Dermis microvascular lymphatic vessel endothelial cell (primary cell): ENCODE data around the gene CNTN4. TPM values are rescaled to one million over a fixed set of nuclear protein-coding genes. Genes with fewer than 3 reads are reported as not detected.

Experiments
- DNase-seq, 2 donors: peaks; one replicate each; pipeline versions ENCODE4 v3.0.0 to v3.0.0-alpha.2; 2010; ENCODE audit warnings: low read depth in 2 of 2
- total RNA-seq: library from RNA; depleted of rRNA; stranded (reverse); fragments of >200 nt; gene quantifications from 2 replicates; pipeline ENCODE4 v1.2.1, GENCODE V29; 2014

The CNTN4 gene
- total RNA-seq, 1 donor from 2014 or later = not detected

DNA sequence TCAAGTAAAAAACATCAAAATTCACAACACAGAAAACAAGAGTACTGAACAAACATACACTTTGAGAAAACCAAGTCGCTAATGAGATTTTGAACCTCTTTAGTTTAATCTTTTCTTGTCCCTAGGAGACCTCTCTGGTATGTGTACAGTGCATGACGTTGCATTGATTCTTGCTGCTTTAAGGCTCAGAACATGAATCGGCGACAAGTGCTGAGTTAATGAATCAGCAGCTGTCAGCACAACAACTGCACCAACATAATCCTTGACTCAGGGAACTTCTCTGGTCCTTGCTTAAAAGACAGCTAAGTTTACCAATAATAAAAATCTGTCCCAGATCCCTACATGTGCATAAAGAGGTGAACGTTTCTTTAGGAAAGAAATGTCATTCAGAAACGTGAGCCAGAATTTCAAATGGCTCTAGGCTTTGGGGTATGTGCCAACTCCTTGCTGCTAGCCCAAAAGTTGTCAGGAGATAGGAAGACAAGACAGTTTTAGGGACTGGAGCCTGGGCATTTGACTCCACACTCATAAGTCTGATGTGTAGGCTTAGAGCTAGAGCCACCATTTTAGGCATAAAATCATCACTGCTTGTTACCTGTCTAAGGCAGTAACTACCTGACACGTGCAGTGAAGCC is 924.6 kb downstream of the CNTN4 start:
- DNase-seq = no peak

GRCh38 chr3:3027976-3028567 is 929.4 kb downstream of the CNTN4 start:
- DNase-seq = no peak

- no peak for DNase-seq
These were observed 932.7 kb downstream of the CNTN4 start for GRCh38 chr3:3031326-3031725.

- no peak for DNase-seq
These were observed 938.5 kb downstream of the CNTN4 start for GRCh38 chr3:3037156-3037555.

DNA sequence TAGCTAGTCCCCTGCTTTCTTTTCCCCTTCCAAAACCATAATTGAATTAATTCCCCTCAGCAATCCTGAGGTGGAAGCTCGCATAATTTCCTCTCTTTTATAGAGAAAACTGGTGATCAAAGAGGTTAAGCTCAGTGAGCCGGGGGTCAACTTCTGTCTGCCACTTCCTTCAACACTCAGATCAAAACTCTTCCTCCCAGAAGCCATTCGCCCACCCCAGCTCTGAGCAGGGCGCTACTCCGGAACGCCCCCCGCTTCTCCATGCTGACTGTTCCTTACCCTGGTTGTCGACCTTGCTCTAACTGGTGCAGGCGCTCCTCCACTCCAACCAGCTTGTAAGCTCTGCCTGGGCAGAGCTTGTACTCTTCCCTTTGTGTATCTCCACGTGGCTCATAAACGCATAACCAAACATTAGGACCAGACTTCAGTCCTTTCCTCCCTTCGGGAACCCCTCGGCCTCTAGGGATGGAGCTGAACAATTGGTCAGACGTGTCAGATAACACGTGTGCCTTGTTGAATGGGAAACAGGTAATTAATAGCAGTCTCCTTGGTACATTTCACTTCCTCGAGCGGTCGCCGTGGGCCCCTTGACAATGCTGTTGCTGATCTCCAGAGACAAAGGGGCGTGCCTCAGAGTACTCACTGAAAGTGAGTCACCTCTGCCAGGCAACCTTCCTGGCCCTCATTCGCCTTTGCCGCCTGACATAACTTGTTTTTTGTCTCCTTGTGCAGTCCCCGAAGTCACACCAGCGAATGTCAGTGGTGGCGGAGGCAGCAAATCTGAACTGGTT is 939.7 kb downstream of the CNTN4 start:
- DNase-seq = peak in 1 of 2 donors; percentile 9

DNA sequence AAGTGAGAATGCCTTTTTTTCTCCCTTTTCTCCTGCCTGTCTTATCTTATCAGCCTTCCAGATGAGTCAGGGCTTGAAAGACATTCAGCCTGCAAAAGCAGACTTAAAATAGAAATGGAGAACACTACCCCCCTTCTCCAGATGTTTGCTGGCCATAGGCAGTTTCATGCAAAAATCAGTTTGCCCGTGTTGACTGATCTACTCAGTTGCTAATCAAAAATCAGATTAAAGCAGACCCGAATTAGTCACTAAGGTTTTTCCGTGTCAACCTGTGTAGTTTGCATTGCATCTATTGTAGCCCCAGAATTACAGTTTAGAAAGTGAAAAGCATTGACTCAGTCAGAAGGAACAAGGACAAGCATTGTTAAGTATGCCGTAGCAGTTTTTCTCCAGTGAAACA is 955.3 kb downstream of the CNTN4 start:
- no peak for DNase-seq

DNA sequence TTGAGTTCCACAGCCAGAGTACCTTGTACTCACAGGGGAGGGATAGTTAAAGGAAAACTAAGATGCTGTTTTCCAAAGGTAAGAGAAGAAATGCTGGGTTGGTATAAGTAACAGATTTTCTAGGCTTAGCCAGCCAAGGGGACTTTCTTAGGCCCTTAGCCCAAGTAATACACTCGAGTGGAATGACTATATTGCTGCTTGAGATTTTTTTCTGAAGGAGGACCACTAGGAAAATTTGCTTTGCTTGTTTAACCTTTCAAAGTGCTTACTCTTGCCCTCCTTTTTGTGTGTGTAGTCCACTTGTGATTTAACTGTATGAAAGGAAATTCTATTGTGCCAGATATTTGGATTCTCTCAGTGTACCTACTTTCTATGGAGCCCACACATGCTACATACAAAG is 961.0 kb downstream of the CNTN4 start:
- no peak for DNase-seq

DNA sequence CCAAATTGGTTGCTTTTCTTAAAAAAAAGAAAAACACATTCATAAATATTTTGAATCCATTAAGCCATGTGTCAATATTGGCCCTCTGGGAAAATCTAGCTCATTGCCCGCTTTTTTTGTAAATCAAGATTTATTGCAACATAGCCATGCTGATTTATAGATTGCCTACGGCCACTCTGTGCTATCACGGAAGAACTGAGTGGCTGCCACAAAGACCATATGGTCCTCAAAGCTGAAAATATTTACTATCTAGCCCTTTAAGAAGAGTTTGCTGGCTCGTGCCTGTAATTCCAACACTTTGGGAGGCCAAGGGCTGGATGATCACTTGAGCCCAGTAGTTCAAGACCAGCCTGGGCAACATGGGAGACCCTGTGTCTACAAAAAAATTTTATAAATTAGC is 965.6 kb downstream of the CNTN4 start:
- DNase-seq = no peak

DNA sequence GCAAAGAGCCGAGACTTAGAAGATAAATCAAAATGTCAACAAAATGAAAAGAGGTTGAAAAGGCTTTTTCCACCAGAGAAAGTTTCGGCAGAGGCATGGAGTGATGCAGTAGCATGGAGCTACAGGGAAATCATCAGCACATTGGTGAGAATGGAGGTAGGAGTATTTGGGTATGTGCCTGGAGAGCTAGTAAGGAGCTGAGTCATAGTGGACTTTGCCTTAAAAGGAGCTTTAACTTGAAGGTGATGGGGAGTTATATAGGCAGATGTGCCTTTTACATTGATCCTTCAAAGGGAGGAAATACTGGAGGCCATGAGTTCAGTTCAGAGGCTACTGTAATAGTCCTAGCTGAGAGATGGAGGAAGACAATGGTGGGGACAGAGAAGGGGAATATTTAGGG is 967.2 kb downstream of the CNTN4 start:
- DNase-seq = no peak

- DNase-seq = no peak
These were observed 967.7 kb downstream of the CNTN4 start for GRCh38 chr3:3066378-3066777.

DNA sequence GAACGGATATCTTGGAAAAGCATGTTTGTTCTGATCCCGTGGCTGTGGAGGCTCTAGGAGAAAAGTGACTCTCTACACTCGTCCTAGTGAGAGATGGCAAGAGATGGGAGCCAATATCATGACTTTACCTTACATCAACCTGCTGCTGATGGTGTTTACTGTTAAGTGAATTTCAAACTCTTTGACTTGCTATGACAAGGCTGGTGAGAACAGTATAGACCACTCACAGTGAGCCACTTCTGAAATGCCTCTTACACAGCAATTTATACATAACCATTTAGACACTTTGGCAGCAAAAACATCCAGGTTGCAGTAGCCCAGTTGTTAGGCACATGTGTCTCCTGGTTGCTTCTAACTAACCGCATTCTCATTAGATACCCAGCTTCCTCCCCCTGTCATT is 968.2 kb downstream of the CNTN4 start:
- no peak for DNase-seq

- no peak for DNase-seq
These were observed 969.8 kb downstream of the CNTN4 start for GRCh38 chr3:3068358-3068881.

DNA sequence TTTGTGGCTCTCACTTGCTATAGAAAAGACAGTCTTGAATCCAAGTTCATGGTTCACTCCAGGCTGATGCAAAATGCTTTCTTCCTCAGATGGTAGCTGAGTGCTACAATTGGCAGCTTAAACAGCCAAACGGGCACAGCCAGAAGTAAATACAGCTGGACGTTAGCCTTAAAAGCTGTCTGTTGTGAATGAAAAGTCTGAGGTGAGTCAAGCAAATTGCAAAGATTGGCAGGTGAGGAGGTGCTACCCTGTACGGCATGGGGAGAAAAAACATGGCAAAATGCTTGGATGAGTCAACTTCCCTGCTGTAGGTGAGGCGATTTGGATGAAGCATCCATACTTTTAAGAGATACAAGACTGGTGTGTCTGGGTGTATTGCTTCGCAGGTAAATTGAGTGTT is 971.1 kb downstream of the CNTN4 start:
- no peak for DNase-seq

DNA sequence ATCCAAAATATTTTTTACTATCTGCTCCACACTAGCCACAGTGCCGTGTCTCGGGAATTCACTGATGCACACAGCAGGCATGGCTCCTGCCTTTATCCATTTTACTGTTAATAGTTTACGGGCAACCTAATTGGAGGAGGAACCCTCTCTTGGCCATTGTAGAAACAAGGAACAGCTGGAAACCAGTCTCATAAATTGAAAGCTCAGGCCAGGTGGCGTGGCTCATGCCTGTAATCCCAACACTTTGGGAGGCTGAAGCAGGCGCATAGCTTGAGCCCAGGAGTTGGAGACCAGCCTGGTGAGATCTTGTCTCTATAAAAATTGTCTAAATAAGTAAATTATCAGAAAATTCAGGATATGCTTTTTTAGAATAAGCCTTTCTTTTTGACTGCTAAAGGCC is 972.5 kb downstream of the CNTN4 start:
- DNase-seq = no peak

DNA sequence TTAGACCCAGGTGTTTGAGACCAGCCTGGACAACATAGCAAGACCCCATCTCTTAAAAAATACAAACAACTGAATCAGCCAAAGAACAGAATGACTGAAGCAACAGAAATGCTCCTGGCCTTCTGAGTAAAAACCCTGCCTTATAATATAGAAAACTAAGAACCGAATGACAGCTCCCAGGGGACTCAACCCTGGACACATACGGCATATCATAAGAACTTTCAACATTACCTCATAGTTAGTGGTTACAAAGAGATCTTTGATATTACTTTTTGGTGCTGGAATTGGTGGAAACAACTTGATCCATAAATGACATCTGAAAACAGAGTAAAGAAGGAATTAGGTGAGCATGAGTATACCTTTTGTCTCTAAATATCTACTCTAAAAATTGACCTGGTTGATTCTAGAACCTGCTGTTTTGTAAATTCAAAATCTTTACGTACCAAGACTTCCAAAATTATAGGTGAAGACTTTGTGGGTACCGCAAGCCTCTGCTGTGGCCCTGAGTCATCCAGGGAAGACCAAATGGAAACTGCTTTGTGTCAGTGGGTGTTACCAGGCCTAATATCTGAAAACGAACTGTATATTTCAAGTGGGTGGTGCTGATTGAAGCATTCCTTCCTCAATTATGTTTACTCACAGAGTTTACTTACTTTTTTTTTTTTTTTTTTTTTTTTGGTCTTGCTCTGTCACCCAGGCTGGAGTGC is 976.0 kb downstream of the CNTN4 start:
- no peak for DNase-seq

GRCh38 chr3:3080309-3080708 is 981.6 kb downstream of the CNTN4 start:
- DNase-seq = no peak

GRCh38 chr3:3081381-3082233 is 982.9 kb downstream of the CNTN4 start:
- DNase-seq = no peak

DNA sequence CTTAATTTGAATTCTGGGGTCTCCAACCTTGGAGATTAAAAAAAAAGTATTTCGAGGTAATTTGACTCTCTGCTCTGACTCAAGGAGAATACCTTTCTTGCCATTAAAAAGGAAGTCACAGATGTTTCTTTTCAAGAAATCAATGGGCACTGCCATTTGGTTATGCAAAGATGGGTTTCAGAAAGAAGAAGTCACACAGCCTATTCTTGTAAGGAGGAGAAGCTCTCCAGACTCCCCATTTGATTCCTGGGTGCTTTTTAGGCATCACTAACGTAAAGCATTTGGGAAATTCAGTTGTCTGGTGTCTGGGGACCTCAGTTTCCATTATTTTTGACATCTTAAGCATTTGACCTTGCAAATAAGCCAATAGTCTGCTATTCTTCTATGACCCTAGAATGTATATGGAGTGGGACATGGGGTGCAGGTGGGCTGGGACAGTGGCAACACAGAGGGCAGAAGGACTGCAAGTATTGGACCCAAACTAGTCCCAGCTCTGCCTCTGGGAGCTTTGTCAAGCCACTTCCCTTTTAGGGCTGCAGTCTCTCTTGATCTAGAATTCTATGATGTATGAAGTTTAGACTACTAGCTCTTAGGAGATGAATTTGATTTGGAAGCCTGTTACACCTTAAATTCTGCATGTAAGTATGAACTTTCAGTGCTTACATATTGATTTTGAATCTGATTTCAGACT is 983.7 kb downstream of the CNTN4 start:
- no peak for DNase-seq

DNA sequence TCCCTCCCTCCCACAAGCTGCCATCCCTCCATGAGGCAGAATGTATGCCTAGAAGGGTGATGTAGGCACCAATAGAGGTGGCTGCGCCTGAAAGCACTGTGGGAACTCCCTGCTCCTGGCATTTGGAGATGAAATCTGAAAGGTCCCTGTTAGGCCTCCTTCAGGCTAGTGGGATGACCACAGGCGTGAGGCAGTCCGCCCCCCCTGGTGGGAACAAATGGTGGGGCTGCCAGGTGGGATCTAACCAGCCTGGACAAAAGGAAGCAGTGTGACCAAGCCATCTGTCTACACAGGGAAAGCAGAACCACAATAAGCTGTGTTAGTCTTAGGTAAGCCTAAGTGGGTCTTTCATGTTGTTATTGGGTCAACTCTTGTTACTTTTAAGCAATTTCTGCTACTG is 986.2 kb downstream of the CNTN4 start:
- no peak for DNase-seq

DNA sequence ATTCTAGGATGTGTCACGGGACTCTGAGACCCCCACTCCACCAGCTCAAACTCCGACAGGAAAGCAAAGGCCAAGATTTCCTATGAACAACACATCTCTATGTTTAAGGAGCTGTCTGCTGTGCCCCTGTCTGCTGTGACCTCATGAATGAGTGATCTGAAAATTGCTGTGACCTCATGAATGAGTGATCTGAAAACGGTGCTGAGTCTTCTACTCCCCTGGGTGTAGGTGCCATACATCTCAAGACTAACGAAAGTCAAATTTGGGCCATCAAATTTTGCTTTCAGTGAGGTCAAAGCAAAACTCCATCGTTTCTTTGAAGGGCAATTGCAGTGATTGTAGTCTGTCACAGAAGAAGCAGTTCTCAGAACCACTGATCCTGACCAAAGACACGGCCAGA is 987.1 kb downstream of the CNTN4 start:
- DNase-seq = no peak

- DNase-seq = no peak
These were observed 987.6 kb downstream of the CNTN4 start for GRCh38 chr3:3086239-3086638.
